GM21367 (cell line): ENCODE measurements around the gene CDC42BPG.
A peak's percentile ranks its signal among the peaks of the same experiment; 100 is the strongest.

ENCODE experiments used
- ATAC-seq: cut with Tn5 transposase; IDR thresholded peaks from one replicate; pipeline ENCODE4 v1.9.1; 2021; ENCODE audit not compliant: unreplicated experiment

CDC42BPG gene

GRCh38 chr11:64880240-64881001 is 36.0 kb upstream of the CDC42BPG start:
- ATAC-seq = no peak

GRCh38 chr11:64879244-64879900 is 34.9 kb upstream of the CDC42BPG start:
- no peak for ATAC-seq

DNA sequence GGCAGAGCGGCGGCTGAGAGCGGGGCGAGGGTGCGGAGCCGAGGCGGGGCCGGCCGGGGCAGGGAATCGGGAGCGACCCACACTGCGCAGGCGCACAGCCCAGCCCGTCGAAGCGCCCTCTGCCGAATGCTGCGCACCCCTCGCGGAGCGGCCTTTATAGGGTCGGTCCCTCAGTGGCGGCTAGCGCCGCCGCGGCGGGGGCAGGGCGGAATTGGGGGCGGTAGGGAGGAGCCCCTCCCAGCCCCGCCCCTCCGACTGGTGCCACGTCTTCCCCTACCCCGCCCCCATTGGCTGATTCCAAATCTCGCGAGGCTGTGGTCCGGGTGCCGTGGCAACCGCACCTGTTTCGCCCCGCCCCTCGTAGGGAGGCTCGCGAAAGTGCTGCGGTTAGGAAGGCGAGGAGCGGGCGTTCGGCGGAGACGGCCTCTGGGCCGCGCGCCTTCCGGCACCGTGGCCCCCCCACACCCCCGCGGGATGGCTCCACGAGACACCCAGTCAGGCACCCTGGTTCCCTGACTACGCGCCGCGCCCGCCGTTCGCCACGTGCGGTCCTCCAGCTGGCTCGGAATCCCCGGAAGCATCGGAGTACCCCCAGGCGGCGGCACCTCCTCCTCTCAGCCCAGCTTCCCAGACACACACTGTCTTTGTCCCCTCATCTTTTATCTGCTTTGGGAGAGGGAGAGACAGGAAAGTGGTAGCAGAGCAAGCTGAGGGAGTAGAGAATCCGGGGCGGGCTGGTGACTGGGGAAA is 34.2 kb upstream of the CDC42BPG start, which contains the start of gene EHD1:
Gene EHD1, minus strand, starts transcription at position 128 of the 750 bp plus-strand sequence. CDS start 157 bp downstream, outside the sequence.
- peak; percentile 42 for ATAC-seq

DNA sequence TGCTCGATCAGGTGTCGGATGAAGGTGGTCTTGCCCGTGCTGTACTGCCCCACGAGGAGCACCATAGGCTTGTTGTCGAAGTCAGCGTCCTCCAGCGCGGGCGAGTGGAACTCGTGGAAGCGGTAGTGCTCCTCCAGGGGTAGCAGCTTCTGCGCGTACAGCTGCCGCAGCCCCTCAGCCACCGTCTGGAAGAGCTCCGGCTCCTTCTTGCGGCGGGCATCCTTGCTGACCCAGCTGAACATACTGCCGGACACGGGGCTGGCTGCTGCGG is 33.7 kb upstream of the CDC42BPG start:
- no peak for ATAC-seq

DNA sequence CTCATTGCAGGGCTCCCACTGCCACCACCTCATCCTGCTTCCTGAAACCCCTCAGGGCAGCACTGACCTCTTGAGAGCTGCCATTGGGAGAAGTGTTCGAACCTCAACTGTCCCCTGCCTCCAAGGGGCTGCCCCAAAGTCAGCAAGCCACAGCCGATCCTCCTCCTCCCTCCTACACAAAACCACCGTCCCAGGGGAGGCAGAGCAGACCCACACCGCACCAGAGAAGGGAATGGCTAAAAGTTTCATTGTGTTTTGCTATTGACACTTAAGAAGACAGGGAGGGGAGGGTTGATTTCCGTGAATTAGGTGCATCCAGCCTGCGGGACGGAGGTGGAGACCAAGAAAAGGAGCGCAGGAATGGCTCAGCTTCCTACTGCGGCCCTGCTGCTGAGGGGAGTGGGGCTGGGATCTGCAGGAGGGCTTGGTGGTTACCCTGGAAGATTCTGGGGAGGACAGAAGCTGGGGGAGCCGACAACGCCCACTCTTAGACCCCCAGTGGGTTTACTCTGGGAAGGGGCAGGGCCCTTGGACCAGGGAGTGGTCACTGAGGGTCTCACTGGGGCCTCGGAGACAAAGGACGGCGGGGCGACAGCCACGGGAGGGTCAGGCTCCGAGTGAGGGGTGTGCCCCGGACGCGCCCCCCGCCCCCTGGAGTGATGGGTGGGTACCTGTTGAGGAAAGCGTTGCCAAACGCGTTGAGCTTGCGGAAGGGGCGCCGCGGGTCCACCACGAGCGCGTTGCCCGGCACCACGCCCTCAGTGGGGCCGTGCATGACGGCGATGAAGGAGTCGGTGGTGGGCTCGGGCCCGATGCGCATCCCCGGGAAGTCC is 33.2 kb upstream of the CDC42BPG start:
- ATAC-seq = peak; percentile 4

DNA sequence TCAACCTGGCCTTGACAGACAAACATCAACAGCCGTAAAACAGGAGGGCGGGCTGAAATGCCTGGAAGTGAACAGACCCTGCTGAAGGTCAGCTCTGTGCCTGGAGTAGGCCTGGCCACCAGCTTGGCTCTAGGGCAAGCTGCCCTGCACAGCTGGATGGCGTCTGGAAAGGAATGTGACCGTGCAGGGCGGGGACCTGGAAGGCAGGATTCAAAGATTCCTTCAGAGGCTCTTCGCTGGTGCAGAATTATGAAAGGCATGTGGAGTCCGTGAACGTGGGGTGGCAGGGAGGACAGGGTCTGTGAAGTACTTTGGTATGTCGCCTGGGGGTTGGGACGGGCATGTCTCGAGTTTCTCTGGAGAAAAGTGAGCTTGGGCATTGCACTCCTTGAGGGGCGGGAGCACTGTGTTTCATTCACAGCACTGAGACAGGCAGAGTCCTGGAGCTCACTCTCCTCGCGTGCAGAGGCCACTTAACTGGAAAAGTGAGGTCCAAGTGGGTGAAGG is 32.4 kb upstream of the CDC42BPG start:
- no peak for ATAC-seq

DNA sequence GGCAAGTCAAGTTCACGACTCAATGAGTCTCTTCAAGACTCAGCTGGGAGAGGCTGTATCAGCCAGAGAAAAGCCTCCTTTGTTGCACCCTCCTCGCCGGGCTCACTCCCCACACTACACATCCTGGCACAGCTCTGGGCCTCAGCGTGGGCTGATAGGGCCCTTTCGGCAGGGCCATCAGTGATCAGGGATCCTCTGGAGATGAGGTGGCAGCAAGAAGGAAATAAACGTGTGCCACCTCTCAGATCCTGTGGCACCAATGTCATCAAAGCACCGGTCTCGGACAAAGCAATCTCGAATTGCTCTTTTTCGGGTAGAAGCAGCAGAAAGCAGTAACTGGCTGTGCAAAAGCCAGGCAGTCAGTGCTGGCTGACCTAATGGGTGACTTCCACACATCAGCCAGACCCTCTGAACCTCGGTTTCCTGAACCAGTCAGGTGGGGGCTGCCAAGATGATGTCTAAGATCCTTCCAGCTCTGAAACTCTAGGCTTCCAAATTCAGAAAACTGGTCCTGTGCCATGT is 31.8 kb upstream of the CDC42BPG start:
- ATAC-seq = no peak

GRCh38 chr11:64875369-64876228 is 31.1 kb upstream of the CDC42BPG start:
- ATAC-seq = no peak

- ATAC-seq = no peak
Measured at GRCh38 chr11:64874308-64875240, 30.1 kb upstream of the CDC42BPG start.

DNA sequence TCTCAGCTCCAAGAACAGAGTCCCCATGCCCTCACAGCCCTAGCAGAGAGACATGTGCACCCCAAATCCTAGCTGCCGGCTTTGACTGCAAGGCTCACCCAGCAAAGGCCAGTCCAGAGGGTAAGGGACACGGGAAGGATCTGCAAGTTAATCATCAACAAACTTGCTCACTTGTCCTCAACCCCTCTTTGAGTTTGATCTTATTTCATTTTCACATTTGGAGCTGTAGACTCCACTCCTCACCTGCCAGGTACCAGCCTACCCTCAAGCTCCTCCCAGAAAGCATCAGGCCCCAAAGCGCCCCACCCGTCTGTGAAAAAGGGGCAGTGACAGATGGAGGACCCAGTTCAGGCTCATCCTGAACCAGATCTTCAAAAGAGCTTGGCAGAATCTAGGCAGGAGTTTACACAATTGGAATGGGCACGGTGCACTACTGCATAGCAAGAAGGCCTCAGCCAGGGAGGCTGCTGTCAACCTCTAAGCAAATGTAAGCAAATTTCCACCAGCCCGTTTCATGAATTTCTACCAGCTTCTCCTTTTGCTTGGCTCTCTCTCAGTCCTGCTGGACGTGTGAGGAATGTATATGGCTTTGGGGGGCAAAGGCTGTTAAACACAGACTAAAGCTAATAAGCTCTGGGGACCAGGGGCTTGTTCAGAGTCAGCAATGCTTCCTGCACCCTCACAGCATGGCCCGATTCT is 28.5 kb upstream of the CDC42BPG start:
- ATAC-seq = no peak

DNA sequence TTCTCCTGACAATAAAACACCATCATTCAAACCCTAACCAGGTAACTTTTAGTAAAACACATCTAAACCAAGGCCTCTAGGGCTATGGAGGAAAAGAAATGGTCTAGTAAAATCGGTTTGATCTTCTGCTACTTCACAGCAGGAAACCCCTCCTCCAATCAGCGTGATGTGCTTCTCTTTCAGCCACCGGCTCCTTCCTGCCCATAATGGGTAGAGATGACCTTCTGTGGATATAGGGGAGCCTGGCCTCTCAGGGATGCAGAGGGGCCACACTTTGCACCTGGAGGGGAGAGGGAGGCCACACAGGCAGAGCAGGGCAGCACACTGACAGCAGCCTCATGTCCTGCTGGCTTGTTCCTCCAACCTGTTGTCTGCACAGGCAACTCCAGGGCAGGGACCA is 27.0 kb upstream of the CDC42BPG start:
- ATAC-seq = no peak

DNA sequence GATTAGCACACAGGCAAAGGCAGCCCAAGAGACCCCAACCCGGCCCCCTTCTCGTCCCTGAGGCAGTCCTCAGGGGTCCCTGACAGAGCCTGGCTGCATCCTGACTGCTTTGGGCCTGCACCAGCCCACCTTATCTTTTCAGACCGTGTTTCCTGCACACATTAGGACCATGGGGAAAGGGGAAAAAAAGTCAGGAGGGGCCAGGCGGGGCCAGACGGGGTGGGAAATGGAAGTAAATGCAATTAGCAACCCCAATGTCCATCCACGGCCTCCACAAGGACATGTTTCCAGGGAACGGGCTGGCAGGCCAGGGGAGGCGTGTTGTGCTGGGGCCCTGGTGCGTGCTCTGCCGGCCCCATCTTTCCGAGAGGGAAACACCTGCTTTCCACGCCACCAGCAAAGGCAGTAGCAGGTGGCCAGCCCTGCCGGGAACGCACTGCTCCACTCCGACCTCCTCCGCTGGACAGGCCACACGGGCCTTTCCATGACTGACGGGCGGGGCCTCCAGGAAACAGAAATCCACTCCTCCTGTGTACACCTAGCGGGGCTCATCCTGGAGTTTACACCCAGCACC is 26.5 kb upstream of the CDC42BPG start:
- ATAC-seq = no peak

DNA sequence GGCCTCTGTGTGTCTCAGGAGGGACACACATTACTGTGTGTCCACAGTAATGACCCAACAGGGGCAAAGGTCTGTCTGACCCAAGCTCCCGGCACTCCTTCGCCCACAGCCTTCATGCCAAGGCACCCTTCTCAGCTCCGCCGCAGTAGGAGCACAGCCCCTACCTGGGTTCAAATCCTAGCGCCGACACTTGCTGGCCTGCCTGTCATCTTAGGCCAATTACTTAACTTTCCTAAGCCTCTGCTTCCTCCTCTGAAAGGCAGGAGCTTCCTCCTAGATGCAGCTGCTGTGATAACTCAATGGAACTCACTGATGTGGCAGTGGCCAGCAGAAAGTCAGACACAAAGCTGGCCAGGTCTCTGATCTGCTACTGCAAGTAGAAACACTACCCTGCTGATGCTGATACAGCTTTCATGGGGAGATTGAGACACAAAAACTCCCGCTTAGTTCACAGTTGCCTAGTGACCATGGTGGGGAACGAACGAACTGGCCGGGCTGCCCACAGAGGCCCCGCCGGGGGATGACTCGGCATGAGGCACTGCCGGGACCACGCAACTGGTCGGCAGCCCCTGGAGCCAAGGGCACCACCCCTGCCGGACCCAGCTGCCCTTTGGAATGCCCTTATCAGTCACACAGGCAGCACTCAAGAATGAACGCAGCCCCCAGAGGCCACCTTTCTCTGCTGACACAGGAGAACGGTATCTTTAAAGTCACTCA is 25.9 kb upstream of the CDC42BPG start:
- ATAC-seq = no peak

- no peak for ATAC-seq
Measured at GRCh38 chr11:64869571-64870175, 25.2 kb upstream of the CDC42BPG start.

DNA sequence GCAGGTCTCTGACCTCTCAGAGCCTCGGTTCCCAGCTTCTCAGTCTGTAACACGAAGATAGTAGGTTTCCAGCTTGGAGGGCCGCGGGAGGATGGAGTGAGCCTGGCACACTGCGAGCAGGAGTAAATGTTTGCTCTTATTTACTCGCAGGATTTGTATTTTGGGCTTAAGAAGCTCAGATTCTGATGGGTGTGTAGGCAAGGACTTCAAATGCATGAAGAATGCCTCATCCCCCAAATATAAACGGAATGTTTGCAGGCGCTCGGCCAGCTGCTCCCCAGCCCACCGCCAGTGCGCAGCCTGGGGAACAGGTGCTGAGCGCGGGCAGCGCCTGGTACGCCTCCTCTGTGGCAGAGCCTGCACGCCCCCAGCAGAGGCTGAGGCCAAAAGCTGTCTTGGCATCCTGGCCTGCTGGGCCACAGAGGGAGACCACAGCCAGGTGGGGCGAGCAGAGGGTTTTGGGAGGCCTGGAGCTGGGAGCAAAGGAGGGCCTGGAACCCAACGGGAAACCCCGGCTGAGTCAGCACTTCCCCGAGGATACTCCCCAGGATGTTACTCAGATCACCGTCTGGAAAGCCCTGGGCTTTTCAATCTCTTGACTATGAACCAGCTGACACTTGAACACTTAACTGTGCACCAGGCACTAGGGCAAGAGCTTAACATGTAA is 24.6 kb upstream of the CDC42BPG start:
- ATAC-seq = no peak
